SKM-1 (cell line): ENCODE data around the gene GPR146.
"Not testable (repeated sequence)": the region's sequence is repeated elsewhere in the genome, so short reads cannot be mapped to it uniquely, and the experiment has no call there.

Source experiments
- DNase-seq: peaks from one replicate; lab custom pipeline; 2025; ENCODE audit not compliant: unreplicated experiment; lab: John Stamatoyannopoulos, UW

Gene GPR146

GRCh38 chr7:1024876-1025742 lies 19.2 kb upstream of the GPR146 start:
- no peak for DNase-seq

GRCh38 chr7:1025743-1026581 lies 18.4 kb upstream of the GPR146 start:
- no peak for DNase-seq

DNA sequence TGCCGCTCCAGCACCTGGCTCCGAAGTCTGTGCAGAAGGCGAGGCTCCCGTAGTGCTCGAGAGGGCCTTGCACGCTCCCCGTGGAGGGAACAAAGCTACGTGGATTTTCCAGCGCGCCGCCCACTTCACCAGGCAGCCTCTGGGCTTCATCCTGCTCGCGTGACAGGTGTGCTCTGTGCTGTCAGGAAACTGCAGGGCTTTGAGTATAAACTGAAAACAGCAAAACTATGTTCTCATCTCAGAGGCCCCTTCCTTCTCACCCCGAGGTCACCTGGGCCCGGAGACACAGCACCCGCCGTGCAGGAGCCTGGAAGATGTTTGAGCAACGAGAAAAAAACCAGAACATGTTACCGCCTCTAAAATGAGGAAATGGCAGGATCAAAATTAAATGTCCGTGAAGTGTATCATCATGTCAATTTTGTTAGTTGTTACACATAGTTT lies 17.6 kb upstream of the GPR146 start:
- no peak for DNase-seq

DNA sequence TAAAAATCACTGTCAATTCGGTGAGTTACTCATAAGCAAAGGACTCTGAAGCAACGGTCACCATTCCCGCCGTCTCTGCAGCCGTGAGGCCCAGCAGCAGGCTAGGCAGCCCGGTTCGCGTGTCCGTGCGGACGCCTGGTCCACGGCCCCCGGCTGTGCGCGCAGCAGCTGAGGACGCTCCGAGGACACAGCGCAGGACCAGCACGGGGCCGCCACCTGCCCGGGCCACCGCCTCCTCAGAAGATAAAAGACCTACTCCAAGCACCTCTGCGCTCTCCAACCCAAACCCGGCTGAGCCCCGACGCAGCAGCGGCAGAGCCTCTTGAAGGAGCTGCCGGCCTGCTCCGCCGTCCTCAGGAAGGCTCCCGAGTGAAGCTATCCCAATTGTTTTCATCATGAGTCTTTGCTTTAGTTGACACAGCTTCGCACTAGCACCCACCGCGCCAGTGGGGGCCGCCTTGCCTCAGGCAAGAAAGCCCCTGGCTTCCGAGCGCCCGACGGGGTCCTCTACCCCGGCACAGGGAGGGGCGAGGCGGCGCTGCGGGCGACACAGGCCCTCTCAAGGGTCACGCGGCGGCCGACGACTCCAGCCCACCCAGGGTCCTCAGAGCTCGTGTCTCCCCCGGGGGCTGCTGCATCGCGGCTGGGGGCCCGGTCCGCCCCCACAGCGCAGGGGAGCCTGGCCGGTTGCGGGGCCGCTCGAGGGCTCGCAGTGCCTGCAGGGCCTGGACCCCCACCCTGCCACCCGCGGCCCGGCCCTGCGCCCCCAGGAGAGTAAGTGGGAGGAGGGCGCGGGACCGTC lies 16.9 kb upstream of the GPR146 start:
- no peak for DNase-seq

DNA sequence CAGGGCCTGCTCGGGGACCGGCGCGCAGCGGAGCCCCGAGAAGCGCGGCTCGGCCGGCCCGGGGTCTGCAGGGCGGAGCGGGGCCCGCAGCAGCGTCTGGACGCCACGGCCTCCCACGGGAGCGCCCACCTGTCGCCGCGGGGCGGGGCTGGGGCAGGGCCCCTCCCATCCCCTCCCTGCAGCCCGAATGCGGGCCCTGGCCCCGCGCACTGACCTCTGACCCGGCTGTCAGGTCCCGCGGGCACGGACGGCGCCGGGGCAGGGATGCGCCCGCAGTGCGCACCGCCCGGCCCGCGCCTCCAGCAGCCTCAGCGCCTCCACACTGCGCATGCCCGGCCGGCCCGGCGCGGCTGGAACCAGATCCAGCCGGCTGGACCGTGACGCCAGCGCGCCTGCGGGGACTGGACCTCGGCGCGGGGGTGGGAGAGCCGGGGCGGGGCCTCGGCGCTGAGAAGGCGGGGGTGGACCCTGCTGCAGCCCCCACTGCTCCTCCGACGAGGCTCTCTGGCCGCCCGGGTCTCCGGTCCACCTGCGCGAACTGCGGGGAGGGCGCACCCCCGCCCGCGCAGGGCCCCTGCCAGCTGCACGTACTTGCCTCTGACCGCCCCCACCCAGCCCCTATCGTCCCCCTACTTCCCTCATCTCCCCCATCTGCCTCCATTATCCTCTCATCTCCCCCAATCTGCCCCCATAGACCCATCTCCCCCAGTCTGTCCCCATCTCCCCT lies 16.1 kb upstream of the GPR146 start:
- peak; percentile 63 for DNase-seq

DNA sequence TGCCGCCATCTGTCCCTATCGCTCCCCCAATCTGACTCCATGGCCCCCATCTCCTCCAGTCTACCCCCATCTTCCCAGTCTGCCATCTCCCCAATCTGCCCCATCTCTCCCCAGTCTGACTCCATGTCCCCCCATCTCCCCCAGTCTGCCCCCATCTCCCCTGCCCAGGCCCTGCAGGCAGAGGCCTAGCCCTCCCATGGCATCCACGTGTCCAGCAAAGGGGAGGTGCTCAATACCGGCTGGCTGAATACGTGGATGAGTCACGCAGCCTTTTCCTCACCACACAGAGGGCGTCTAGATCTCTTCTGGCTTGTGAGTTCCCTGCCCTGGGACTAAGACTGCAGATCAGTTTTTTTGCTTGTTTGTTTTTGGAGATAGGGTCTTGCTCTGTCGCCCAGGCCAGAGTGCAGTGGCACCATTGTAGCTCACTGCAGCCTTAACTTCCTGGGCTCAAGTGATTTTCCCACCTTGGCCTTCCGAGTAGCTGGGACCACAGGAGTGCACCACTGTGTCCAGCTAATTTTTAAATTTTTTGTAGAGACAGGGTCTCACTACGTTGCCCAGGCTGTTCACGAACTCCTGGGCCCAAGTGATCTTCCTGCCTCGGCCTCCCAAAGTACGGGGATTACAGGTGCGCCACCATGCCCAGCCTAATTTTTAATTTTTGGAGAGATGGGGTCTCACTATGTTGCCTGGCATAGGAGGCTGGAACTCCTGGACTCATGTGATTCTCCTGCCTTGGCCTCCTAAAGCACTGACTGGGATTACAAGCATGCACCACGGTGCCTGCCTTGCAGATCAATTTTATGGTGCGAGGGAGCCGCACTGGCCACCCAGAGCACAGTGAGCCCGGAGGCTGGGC lies 15.3 kb upstream of the GPR146 start:
- peak; percentile 68 for DNase-seq

- DNase-seq, result no peak
Observed at GRCh38 chr7:1029637-1030443, 14.5 kb upstream of the GPR146 start.

- DNase-seq, result no peak
Observed at GRCh38 chr7:1030444-1031070, 13.8 kb upstream of the GPR146 start.

- no peak for DNase-seq
Observed at GRCh38 chr7:1031716-1032455, 12.5 kb upstream of the GPR146 start.

GRCh38 chr7:1032536-1033181 lies 11.7 kb upstream of the GPR146 start:
- no peak for DNase-seq

GRCh38 chr7:1033546-1034145 lies 10.7 kb upstream of the GPR146 start:
- DNase-seq, result no peak

DNA sequence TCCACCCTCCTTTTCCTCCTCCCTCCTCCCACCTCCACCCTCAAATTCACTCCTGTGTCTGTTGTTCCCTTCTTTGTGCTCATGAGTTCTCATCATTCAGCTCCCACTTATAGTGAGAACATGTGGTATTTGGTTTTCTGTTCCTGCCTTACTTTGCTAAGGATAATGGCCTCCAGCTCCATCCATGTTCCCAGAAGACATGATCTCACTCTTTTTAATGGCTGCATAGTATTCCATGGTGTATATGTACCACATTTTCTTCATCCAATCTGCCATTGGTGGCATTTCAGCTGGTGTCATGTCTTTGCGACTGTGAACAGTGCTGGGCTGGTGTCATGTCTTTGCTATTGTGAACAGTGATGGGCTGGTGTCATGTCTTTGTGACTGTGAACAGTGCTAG lies 9.6 kb upstream of the GPR146 start:
- DNase-seq, result not testable (repeated sequence)

DNA sequence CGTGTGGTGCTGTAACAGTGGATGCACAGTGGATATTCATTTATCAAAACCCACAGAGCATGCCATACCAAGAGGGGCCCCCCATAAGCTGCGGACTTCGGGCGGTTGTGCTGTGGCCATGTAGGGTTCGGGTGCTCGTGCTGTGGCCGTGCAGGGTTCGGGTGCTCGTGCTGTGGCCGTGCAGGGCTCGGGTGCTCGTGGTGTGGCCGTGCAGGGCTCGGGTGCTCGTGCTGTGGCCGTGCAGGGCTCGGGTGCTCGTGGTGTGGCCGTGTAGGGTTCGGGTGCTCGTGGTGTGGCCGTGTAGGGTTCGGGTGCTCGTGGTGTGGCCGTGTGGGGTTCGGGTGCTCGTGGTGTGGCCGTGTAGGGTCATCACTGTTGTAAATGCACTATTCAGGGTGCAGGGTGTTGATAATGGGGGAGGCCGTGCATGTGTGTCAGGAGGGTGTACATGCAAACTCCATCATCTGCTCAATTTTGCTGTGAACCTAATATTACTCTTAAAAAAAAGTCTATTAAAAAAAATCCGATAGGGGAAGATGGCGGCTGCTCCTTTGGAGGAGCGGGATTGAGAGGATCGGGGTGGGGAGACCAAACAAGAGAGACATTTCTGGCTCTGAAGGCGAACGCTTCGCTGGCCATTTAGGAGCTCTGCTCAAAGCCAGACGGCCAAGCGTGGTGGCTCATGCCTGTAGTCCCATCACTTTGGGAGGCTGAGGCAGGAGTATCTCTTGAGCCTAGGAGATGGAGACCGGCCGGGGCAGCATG lies 8.0 kb upstream of the GPR146 start:
- DNase-seq, result not testable (repeated sequence)

- DNase-seq, result not testable (repeated sequence)
Observed at GRCh38 chr7:1040233-1040632, 4.1 kb upstream of the GPR146 start.

- no peak for DNase-seq
Observed at GRCh38 chr7:1040790-1041189, 3.6 kb upstream of the GPR146 start.
